SU-DHL-6 (cell line): Measurements from ENCODE around the gene OR2AG1.

Source experiments
- EZH2phosphoT487 ChIP-seq: fragments of 200-600 bp; sonication (generic), shearing (Covaris generic); conservative IDR thresholded peaks from 2 replicates; pipeline ENCODE4 v1.6.1; 2018; ENCODE audit warnings: mild to moderate bottlenecking, antibody characterized with exemption, low read length, moderate library complexity, mixed read lengths
- TF ChIP-seq, protein P1 (sequence below): fragments of 200-600 bp; sonication (generic); IDR thresholded peaks from one replicate; pipeline ENCODE4 v1.5.1; 2017; ENCODE audit warnings: antibody characterized with exemption, mild to moderate bottlenecking, low read length, moderate library complexity; ENCODE audit not compliant: insufficient read depth, poor library complexity, severe bottlenecking

DNA sequence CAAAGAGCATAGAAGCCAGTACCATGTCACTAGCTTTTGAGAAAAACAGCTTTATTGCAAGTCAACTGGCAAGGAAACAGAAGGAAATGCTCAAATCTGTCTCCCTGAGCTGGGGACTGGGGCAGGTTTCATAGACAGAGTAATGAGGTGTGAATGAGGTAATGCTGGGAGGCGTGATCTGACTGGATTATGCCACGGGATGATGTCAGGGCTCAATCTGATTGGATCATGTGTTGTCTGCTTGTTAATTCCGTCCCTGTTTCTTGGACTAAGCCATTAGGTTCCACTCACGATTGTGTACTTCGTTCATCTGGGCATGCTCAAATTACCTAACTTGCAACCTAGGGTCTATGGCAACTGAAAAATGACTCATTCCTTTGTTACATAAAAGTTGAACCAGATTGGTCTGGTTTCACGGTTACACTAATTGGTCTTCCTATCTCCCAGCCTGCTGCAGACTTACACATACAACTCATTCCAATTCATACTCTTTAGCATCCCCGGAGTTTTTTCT lies 42.5 kb downstream of the OR2AG1 start:
- TF ChIP-seq, protein P1, sequence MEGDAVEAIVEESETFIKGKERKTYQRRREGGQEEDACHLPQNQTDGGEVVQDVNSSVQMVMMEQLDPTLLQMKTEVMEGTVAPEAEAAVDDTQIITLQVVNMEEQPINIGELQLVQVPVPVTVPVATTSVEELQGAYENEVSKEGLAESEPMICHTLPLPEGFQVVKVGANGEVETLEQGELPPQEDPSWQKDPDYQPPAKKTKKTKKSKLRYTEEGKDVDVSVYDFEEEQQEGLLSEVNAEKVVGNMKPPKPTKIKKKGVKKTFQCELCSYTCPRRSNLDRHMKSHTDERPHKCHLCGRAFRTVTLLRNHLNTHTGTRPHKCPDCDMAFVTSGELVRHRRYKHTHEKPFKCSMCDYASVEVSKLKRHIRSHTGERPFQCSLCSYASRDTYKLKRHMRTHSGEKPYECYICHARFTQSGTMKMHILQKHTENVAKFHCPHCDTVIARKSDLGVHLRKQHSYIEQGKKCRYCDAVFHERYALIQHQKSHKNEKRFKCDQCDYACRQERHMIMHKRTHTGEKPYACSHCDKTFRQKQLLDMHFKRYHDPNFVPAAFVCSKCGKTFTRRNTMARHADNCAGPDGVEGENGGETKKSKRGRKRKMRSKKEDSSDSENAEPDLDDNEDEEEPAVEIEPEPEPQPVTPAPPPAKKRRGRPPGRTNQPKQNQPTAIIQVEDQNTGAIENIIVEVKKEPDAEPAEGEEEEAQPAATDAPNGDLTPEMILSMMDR: no peak
- no peak for TF ChIP-seq EZH2phosphoT487
